Nucleus accumbens (tissue), 56 donors: Measurements from ENCODE around the gene ARMC9.
A peak's percentile ranks its signal among the peaks of the same experiment; 100 is the strongest.

Experiments used
- DNase-seq, 56 donors: peaks; one replicate each; lab custom pipeline; 2025; lab: John Stamatoyannopoulos, UW

ARMC9 gene

DNA sequence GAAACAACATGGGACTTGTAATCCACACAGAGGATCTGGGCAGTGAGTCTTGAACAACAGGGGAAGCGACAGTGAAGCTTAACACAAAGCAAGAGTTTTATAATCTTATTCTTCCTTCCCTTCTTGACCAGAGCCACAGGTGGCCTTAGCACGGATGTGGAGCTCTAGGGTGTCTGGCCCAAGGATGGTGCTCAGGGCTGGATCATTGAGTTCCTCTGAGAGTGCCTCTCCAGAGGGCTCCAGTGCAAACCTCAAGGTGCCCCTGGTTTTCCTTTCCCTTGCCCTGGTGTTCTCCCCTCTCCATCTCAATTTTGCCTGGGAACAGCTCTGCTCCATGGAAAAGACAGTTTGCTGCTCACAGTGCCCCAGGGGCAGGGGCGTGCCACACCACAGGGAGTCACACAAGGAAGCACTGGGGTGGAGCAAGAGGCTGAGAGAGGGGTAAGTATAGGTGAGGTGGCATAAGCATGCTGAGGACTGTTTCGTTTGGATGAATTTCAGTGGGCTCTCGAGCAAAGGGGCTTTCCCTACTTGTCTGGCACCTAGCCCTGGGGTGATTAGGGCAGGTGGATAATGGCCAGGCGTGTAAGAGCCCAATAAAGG lies 108.5 kb downstream of the ARMC9 start:
- DNase-seq = no peak

DNA sequence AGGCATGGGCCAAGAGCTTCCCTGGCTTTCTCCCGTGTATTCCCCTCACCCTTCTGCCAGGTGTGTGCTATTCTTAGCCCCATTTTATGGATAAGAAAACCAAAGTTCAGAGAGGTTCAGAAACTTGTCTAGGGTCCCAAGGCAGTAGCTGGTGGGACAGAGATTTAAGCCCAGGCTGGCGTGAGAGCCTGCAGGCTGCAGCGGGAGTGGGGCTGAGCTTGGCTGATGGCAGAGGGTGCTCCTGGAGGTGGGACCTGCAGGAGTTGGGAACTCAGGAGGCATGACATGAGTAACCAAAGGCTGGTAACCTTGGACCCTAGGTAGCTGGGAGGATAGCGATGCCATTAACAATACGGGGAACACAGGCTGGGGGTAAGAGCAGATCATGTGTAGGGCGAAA lies 109.8 kb downstream of the ARMC9 start:
- no peak for DNase-seq

DNA sequence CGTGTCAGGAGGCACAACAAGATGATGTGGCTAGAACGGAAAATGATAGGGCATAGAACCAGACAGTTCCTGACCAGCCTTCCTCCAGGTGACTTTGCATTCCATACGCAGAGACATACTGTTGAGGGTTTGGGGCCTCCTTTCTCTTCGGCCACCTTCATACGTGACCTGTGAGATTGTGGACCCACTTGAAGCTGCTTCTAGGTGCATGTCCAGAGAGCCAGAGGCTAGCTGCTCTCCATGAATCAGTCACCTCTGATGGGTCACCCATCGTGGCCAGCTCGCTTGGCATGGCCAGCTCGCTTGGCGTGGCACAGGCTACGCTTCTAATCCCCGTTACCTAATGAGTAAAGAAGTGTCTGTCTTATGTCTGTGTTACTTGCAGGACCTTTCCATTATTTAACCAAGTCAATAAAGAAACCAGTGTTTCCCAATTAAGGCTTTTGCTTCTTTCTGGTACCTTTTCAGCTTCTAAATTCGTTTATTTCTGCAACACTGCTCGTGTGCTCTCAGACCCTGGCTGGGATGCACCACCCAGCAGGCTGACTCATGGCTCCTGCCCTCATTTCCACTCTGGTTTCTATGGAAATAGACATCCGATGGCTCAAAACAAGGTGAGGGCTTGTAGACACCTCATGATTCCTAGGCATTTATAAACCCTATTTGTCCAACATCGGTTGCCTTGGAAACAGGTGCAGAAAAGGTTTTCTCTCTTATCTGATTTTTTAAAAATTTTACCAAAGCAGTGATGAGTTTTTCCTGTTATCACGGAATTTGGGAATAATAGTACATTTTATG lies 110.4 kb downstream of the ARMC9 start:
- peak in 17 of 56 donors; percentile 6 to 62 (median 20) for DNase-seq

DNA sequence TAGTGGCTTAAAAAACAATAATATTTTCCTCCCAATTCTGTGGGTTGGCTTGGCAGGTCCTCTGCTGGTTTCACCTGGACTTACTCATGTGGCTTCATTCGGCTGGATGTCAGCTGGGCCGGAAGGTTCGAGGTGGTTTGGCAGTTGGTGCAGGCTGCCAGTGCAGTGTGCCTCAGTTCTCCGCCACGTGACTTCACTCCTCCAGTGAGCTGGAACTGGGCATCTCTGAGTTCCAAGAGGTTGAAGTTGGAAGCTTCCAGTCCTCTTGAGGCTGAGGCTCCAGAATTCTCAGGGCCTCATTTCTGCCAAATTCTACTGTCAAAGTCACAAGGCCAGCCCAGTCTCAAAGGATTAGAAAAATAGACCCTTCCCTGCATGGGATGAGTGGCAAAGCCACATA lies 113.6 kb downstream of the ARMC9 start:
- DNase-seq = no peak

DNA sequence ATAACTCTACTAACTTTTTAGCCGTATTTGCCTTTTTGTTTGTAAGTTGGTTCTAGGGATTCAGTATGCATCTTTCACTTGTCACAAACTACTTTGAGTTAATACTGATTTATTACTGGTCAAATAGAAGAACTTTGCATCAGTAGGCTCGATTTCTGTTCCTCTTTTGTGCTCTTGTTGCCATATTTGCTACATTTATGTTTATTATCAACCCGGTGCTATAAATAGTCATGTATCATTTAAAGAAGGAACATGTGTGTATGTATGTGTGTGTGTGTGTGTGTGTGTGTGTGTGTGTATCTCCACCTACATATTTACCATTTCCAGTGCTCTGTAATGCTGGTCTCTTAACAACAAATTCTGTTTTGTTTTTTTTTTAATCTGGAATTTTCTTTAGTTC lies 117.5 kb downstream of the ARMC9 start:
- no peak for DNase-seq

DNA sequence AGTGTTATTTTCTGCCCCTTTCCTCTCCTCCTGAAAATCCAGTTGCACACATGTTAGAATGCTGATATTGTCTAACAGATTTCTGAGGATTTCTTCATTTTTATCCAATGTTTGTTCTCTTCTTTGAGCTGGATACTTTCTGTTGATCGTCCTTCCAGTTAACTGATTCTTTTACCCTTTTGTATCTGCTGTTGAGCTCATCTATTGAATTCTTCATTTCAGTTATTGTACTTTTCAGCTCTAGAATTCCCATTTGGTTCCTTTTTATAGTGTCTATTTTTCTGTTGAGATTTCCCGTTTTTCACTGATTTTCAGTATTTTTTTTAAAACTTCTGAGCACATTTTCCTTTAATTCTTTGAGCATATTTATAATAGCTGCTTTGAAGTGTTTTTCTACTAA lies 119.1 kb downstream of the ARMC9 start:
- DNase-seq = no peak

DNA sequence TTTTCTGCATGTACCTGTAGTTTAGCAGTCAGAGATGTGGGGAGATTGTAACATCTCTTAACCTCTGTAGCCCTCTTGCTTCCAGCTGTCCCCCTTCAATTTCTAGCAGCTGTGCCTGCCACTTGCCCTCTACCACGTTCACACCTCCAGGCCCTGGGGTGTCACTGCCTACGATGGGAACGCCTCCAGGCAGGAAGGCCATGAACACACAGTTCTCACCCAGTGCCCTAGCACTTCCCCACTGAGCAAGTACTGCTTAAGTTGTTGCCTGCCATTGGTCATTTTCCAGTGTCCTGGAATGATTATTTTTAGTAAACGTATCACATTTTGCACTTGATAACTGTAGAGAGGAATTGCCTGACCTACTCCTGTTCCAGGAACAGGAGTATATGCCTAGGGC lies 120.0 kb downstream of the ARMC9 start:
- no peak for DNase-seq

DNA sequence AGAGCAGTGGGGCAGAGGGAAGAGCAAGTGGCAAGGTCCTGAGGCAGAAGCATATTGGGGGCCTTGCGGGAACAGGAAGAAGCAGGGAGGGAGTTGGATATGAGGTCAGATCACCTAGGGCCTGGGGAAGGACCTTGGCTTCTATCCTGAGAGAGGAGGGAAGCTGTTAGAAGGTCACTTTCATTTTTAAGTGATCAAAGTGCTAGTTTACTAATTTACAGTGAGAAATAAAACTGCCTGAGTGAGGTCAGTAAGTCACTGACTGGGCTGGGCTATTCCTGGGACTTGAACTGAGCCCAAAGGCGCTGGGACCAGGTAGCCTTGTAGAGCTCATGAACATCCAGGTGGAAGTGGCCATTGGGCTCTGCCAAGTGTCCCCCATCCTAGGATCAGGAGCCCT lies 120.5 kb downstream of the ARMC9 start:
- DNase-seq = no peak

DNA sequence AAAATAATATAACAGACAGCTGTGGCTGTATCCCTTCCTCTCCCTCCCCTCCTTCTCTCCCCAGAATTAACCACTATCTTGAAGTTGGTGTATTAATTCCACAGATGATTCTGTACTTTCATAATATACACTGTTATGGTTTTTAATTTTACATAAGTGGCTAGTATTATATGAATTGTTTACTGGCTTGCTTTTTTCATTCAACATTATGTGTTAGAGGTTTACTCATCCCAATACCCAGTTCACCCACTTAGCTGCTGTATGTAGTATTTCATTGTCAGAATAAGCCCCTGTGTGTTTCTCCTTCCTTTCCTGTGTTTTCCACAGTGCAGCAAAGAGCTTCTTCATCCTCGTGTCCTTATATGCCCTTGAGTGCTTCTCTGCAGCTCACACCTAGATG lies 121.4 kb downstream of the ARMC9 start:
- DNase-seq = no peak

DNA sequence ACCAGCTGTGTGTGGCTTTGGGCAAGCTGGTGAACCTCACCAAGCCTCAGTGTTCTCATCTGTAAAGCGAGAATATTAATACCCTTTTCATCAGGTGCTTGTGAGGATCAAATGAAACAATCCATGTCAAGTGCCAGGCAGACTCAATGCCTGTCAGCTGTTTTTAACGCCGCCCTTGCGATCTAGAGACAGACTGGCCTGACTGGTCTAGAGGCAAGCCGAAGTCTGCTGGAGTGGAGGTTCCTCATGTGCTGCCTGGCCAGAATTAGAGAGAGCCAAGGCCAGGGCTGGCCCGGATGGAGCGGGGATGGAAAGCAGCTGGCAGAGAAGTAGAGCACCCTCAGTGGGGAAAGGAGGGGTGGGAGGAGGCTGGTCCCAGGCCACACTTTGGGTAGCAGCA lies 122.6 kb downstream of the ARMC9 start:
- DNase-seq = peak in 8 of 56 donors; percentile 9 to 45 (median 24)

DNA sequence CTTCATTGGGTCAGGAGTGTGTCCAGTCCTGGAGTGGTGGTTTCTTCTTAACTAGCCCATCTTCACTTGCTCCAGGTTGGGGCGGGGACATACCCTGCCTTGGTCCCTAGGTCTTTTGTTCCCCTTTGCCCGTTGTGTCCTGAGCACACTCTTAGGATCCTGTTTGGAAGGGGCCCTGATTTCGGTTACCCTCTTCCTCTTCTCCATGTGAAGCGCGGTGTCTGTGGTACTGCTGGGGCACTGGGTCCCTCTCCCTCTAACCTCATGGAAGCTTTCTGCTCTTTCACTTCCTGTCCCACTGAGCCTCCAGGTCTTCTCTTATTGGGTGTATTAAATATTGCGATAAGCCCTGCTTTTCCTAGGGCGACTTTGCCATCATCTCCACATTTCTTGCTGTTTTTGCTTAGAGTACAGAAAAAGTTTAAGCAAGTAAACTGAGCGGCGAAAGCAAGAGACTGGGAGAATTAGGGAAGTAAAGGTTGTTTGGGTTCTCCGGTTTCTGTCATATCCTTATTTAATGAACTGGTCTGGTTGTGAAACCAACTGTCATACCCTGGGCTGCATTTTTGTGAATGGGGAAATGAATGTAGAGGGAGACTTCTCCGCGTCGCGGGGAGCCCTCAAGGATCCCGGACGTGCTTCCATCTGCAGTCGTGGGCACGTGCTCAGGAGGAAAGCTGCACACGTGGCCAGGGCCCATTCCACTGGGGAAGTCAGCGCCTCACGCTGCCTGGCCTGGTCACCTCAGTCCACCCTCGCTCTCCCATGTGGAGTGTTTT lies 123.3 kb downstream of the ARMC9 start:
- DNase-seq = peak in 6 of 56 donors; percentile 6 to 27 (median 14)

DNA sequence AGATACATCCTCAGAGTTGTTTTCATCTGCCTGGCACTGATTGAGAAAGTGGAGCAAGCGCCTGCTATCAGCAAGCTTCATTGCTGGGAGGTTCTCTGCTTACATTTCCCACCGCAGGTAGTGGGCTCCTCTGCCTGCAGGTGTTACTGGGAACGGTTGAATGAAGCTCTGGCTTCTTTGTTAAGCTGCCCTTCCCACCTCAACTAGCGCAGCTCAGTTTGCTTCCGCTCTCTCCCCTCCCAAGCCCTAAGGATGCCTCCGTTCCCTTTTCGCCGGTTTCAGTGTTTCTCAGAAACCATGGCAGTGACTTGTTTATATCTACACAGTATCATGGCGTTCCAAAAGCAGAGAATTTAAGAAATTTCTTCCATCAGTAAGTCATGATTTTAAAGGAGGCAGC lies 124.9 kb downstream of the ARMC9 start:
- DNase-seq = no peak

DNA sequence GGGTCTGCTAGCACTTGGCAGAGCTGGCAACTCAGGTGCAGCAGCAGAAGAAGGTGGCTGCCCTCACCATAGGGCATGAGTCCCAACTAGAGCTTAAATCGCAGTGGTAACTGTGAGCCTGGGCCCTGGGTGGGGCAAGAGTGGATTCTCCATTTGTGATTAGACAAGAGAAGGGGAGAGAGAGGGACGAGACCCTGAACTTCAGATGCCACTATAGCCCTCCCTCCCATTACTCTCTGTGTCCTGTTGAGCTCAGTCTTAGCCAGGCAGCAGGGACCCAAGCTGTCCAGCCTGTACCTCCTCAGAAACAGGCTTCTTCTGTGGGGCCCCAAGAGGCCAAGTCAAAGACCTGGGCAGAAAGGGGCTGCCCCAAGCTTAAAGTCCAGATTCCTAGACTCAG lies 127.4 kb downstream of the ARMC9 start:
- DNase-seq = no peak

DNA sequence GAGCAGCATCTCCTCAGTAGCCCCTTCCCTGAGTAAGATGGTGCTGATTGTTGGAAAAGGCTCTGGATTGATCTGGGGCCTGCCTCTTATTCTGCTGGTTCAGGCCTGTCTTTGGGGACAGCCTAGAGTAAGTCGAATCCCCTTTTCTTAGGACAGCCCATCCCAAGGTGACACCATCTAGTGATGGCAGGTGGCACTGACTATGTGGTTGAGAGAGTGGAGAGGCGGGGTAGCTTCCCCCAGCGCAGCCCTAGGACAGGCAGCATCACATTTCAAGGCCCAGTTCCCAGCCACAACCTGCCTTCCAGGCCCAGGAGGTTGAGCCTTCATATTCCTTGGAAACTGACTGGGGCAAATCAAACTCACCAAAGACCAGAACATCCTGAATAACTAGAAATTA lies 128.0 kb downstream of the ARMC9 start:
- DNase-seq = no peak

DNA sequence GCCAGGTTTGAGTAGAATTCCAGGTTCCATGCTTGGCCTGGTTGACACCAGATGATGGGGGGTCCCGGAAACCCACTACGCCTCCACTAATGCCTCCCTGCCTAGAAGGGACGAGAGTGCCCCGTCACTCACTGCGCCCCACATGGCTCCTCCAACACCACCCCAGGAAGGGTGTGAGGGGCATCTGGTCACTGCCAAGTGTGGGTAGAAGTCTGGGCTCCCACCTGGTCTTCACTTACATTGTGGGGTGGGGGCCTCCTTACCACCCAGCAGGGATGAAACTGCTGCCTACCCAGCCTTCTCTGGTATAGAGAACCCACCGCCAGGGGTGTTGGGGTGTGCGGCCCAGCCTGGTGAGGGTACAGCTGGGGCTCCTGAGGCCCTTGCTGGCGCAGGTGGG lies 131.9 kb downstream of the ARMC9 start:
- no peak for DNase-seq

DNA sequence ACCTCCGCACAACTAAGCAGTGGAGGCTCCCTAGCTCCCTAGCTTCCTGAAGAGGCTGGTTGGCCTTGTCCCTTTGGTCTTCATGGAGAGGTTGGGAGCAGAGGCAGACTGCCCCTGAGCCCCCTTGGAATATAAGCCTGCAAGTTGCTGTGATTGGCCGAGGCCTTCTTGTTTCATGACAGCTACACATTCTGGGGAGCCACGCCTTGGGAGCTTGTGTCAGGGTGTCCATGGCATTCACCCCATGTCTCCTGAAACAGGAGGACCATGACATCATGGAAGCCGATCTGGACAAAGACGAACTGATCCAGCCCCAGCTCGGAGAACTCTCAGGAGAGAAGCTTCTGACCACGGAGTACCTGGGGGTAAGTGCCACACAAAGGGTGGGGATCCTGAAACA lies 133.1 kb downstream of the ARMC9 start:
- DNase-seq = no peak

DNA sequence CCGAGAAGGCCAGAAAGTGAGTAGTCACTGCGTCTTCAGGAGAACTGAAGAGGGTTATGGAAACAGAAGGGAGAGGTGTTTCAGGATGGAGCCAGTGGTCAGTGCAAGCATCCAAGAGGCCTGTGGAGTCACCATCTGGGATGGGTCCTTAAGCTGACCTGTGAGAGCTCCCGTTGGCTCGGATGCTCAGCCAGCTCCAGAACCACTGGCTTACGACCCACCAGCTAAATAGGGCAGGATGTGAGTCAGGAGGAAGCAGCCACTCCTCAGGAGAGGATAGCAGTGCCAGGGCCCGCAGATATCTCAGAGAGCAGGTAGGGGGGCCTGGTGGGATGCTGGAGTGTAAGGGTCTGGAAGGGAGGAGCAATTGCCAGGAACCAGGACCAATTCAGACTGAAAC lies 134.0 kb downstream of the ARMC9 start:
- DNase-seq = no peak

DNA sequence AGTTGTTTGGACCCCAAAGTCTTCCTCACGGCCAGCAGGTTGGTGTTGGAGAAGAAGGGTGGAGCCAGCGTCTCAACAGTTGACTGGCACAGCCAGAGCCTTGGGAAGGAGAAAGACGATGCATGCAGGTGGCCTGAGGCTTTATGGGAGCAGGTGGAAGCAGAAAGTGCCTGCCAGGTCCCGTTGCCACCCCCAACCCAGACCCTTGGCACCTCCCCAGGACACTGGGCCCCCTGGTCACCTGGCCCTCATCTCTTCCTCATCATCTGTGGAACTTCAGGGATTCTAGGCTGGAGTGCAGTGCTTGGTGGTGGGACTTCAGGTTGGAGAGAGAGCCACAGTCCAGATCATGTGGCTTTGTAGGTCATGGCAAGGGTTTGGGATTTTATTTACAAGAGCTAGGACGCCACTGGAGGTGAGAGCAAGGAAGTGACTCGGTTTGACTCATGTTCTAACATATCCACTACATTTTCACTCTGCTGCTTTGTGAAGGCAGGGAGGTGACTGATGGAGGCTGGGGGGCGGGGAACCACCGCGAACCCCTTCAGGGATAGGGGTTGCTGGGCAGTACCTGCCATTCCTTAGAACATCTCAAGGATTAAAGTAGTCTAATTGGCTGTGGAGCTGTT lies 134.6 kb downstream of the ARMC9 start:
- DNase-seq = no peak

DNA sequence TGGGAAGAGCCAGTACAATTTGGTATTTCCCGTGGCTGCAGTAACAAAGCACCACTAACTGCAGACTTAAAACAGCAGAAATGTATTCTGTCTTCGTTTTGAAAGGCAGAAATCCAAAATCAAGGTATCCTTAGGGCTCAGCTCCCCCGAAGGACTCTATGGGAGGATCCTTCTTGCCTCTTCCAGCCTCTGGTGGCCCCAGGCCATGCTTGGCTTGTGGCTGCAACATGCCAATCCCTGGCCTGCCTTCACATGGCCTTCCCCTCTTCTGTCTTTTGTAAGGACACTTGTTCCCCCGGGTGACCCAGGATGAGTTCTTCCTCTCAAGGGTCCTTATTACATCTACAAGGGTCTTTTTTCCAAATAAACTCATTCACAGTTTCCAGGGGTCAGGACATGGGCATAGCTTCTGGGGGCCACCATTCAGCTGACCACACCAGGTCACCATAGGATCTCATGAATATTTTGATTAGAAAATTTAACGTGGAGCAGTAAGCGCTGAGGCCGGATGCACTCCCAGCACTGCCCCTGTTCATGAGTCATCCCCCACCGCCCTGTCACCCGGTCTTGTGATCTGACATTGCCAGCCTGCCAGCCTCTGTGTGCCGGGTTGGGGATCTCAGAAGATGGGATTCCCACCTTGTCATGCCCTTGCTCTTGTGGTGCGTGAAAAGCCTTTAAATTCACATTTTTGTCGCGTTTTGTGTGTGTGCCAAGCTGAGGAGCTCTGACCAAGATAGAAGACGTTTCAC lies 135.9 kb downstream of the ARMC9 start:
- DNase-seq = peak in 6 of 56 donors; percentile 8 to 33 (median 22)

DNA sequence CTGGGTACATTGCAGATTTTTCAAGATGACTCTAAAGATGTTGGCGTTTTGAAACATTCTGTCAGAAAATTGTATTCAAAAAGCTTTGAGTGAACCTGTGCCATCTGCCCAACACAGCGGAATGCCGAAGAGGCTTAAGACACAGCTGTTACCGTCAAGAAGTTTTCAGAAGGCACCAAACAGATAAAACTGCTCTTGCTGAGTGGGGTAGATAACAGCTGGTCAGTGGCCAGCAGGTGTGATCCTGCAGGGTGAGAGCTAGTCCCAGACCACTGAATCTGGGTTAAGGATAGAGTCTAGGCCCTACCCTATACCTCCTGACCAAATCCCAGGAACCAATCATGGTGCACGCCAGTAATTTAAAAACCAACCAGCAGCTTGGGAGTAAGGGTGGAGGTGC lies 136.6 kb downstream of the ARMC9 start:
- no peak for DNase-seq
